ENCODE data around the gene GDA.

GDA gene

DNA sequence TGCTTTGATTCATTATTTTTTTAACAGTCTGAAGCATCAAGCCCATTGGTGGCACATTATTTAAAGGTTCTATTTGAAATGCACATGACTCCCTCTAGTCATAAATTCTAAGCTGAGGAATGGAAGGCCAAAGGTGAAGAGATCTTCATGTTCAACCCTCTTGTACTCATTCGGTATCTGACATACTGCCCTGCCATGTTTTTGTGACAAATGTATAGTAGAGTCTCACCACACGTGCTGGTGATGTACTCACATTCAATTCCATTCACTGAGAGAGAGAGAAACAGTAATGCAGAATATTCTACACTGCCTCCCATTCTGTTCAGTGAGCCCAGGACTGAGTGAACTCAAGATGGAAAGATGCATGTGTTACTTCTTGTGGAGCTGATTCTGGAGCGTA, 98.3 kb downstream of the GDA start:
- Histone ChIP-seq H2AFZ (ENCODE audit: low read depth, low read length) (peak overlapping the region; percentile 4), H3K23ac (ENCODE audit: low read length in 2 of 2) (no peak overlapping the region), H3K36me3 (ENCODE audit: control insufficient read depth in 1 of 2, insufficient read depth in 2 of 2, low read depth in 1 of 2, low read length in 2 of 2) (no peaks in the 10 kb centered on the region), H3K4ac (ENCODE audit: low read depth in 1 of 2, low read length in 2 of 2) (no peak overlapping the region), H3K9me3 (ENCODE audit: control insufficient read depth, low read length) (no peaks in the 10 kb centered on the region), H3K4me3 (ENCODE audit: insufficient read depth in 1 of 2, low read depth in 1 of 2, low read length in 2 of 2) (no peak overlapping the region), H2BK120ac (ENCODE audit: low read depth, low read length) (no peak overlapping the region), H3K4me1 (ENCODE audit: control insufficient read depth, insufficient read depth, low read depth, low read length) (no peaks in the 10 kb centered on the region), H3K27ac (ENCODE audit: low read length, poor library complexity, severe bottlenecking) (no peak overlapping the region), H3K79me1 (replicated peaks; ENCODE audit: low read length, poor library complexity, severe bottlenecking) (no peaks in the 10 kb centered on the region), H2BK5ac (ENCODE audit: low read depth, low read length, poor library complexity, severe bottlenecking) (no peak overlapping the region), H2BK15ac (ENCODE audit: low read depth, poor library complexity, severe bottlenecking) (no peak overlapping the region), H3K18ac (ENCODE audit: low read depth in 1 of 2, low read length in 2 of 2) (no peak overlapping the region), H2BK12ac (ENCODE audit: low read length in 2 of 2) (no peak overlapping the region), H4K8ac (ENCODE audit: low read length) (no peak overlapping the region), H4K91ac (ENCODE audit: low read length) (no peak overlapping the region), H3K27me3 (ENCODE audit: control insufficient read depth in 1 of 2, insufficient read depth in 1 of 2, low read length in 2 of 2) (peaks cover 3 to 21% of the 10 kb centered on the region in 2 experiments), H3K14ac (ENCODE audit: low read length in 2 of 2) (no peak overlapping the region), H2AK5ac (ENCODE audit: low read length, severe bottlenecking) (no peak overlapping the region), H3K9ac (ENCODE audit: low read length) (no peak overlapping the region), H3K4me2 (ENCODE audit: low read length, poor library complexity, severe bottlenecking) (no peak overlapping the region)
- 74% methylated on average over 3 of the region's 3 CpGs for WGBS
- no peak for DNase-seq

DNA sequence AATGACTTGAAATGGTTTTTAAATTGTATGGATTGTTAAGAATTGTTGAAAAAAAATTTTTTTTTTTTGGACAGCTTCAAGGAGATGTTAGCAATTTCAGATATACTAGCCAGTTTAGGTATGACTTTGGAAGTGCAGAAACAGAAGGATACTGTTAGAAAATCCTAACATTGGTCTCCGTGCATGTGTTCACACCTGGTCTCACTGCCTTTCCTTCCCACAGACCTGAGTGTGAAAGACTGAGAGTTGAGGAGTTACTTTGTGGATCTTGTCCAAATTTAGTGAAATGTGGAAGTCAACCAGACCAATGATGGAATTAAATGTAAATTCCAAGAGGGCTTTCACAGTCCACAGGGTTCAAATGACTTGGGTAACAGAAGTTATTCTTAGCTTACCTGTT, 102.3 kb downstream of the GDA start:
- Histone ChIP-seq H3K23ac (ENCODE audit: low read length in 2 of 2) (no peak overlapping the region), H2BK120ac (ENCODE audit: low read depth, low read length) (no peak overlapping the region), H3K18ac (ENCODE audit: low read depth in 1 of 2, low read length in 2 of 2) (no peak overlapping the region), H2BK15ac (ENCODE audit: low read depth, poor library complexity, severe bottlenecking) (no peak overlapping the region), H3K9me3 (ENCODE audit: control insufficient read depth, low read length) (no peaks in the 10 kb centered on the region), H3K36me3 (ENCODE audit: control insufficient read depth in 1 of 2, insufficient read depth in 2 of 2, low read depth in 1 of 2, low read length in 2 of 2) (no peaks in the 10 kb centered on the region), H3K27ac (ENCODE audit: low read length, poor library complexity, severe bottlenecking) (no peak overlapping the region), H2BK5ac (ENCODE audit: low read depth, low read length, poor library complexity, severe bottlenecking) (no peak overlapping the region), H2AK5ac (ENCODE audit: low read length, severe bottlenecking) (no peak overlapping the region), H3K14ac (ENCODE audit: low read length in 2 of 2) (no peak overlapping the region), H3K9ac (ENCODE audit: low read length) (no peak overlapping the region), H2AFZ (ENCODE audit: low read depth, low read length) (no peak overlapping the region), H4K8ac (ENCODE audit: low read length) (no peak overlapping the region), H3K4me1 (ENCODE audit: control insufficient read depth, insufficient read depth, low read depth, low read length) (no peaks in the 10 kb centered on the region), H3K4me2 (ENCODE audit: low read length, poor library complexity, severe bottlenecking) (no peak overlapping the region), H3K4me3 (ENCODE audit: insufficient read depth in 1 of 2, low read depth in 1 of 2, low read length in 2 of 2) (no peak overlapping the region), H2BK12ac (ENCODE audit: low read length in 2 of 2) (no peak overlapping the region), H4K91ac (ENCODE audit: low read length) (no peak overlapping the region), H3K27me3 (ENCODE audit: control insufficient read depth in 1 of 2, insufficient read depth in 1 of 2, low read length in 2 of 2) (peaks cover 3 to 21% of the 10 kb centered on the region in 2 experiments), H3K79me1 (replicated peaks; ENCODE audit: low read length, poor library complexity, severe bottlenecking) (no peaks in the 10 kb centered on the region), H3K4ac (ENCODE audit: low read depth in 1 of 2, low read length in 2 of 2) (no peak overlapping the region)
- no peak for DNase-seq
- WGBS: 78% methylated on average over 1 of the region's 1 CpG

DNA sequence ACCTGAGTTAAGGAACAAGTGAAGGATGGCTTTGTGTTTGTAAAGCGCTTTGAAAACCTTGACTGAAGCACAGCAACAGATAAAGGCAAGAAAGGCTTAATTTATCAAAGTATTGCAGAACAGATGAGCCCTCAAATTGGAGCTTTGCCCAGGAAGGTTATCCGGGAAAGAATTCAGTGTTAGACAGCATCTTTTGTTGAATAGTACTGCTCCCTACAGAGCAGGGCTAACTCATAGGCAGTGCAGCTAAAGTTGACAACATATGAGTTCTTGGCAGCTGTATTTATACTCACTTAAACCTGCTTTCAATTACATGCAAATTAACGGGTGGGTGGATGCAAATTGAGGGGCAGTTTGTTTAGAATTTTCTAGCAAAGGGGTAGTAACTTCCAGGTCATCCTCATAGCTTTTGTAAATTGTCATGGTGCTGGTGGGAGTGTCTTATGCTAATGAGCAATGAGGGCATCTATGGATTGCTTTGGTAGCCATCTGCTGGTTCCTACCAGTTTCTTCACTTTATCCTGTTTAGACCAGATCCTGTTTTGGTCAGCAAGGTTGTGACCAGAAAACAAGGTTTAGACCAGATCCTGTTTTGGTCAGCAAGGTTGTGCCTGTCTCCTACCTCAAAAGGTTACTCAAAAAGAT, 105.8 kb downstream of the GDA start:
- Histone ChIP-seq H3K36me3 (ENCODE audit: control insufficient read depth in 1 of 2, insufficient read depth in 2 of 2, low read depth in 1 of 2, low read length in 2 of 2) (no peaks in the 10 kb centered on the region), H3K4me1 (ENCODE audit: control insufficient read depth, insufficient read depth, low read depth, low read length) (no peaks in the 10 kb centered on the region), H3K4me2 (ENCODE audit: low read length, poor library complexity, severe bottlenecking) (no peak overlapping the region)

DNA sequence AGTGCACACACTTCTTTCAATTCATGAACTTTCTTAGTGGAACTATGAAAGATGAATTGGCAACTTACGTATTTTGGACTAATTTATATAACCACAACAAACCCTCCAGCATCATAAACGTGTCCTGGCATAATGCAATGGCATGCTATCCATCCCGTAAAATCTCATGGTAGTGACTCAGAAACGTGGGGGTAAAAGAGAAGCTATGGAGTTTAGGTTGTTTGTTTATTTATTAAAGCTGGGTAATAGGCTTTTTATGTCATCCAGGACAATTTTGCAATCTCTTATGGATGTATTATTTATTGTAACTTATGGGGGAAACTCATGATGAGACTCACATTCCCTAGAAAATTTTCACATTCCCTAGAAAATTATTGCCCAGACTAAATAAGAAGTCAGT, 106.3 kb downstream of the GDA start:
- no peak overlapping the region for H3K23ac ChIP-seq (ENCODE audit: low read length in 2 of 2)
- no peak overlapping the region for H3K14ac ChIP-seq (ENCODE audit: low read length in 2 of 2)
- H4K91ac ChIP-seq (ENCODE audit: low read length): no peak overlapping the region
- H3K27ac ChIP-seq (ENCODE audit: low read length, poor library complexity, severe bottlenecking): no peak overlapping the region
- no peak overlapping the region for H2BK15ac ChIP-seq (ENCODE audit: low read depth, poor library complexity, severe bottlenecking)
- no peaks in the 10 kb centered on the region for H3K4me1 ChIP-seq (ENCODE audit: control insufficient read depth, insufficient read depth, low read depth, low read length)
- H2BK5ac ChIP-seq (ENCODE audit: low read depth, low read length, poor library complexity, severe bottlenecking): no peak overlapping the region
- 48% methylated on average over 3 of the region's 4 CpGs for WGBS
- H2BK12ac ChIP-seq (ENCODE audit: low read length in 2 of 2): no peak overlapping the region
- no peak overlapping the region for H2BK120ac ChIP-seq (ENCODE audit: low read depth, low read length)
- H3K9me3 ChIP-seq (ENCODE audit: control insufficient read depth, low read length): no peaks in the 10 kb centered on the region
- no peaks in the 10 kb centered on the region for H3K79me1 ChIP-seq (replicated peaks; ENCODE audit: low read length, poor library complexity, severe bottlenecking)
- H2AFZ ChIP-seq (ENCODE audit: low read depth, low read length): no peak overlapping the region
- no peak for DNase-seq
- no peak overlapping the region for H2AK5ac ChIP-seq (ENCODE audit: low read length, severe bottlenecking)
- no peaks in the 10 kb centered on the region for H3K36me3 ChIP-seq (ENCODE audit: control insufficient read depth in 1 of 2, insufficient read depth in 2 of 2, low read depth in 1 of 2, low read length in 2 of 2)
- no peak overlapping the region for H3K4me3 ChIP-seq (ENCODE audit: insufficient read depth in 1 of 2, low read depth in 1 of 2, low read length in 2 of 2)
- H3K4ac ChIP-seq (ENCODE audit: low read depth in 1 of 2, low read length in 2 of 2): no peak overlapping the region
- H3K27me3 ChIP-seq (ENCODE audit: control insufficient read depth in 1 of 2, insufficient read depth in 1 of 2, low read length in 2 of 2): peaks cover 3 to 23% of the 10 kb centered on the region in 2 experiments
- H3K4me2 ChIP-seq (ENCODE audit: low read length, poor library complexity, severe bottlenecking): no peak overlapping the region
- no peak overlapping the region for H4K8ac ChIP-seq (ENCODE audit: low read length)
- no peak overlapping the region for H3K18ac ChIP-seq (ENCODE audit: low read depth in 1 of 2, low read length in 2 of 2)
- H3K9ac ChIP-seq (ENCODE audit: low read length): no peak overlapping the region

More for the DNA sequence above, 105.8 kb downstream of the GDA start:
- Histone ChIP-seq H2BK12ac (ENCODE audit: low read length in 2 of 2) (no peak overlapping the region), H2BK15ac (ENCODE audit: low read depth, poor library complexity, severe bottlenecking) (no peak overlapping the region), H4K8ac (ENCODE audit: low read length) (no peak overlapping the region), H3K9ac (ENCODE audit: low read length) (no peak overlapping the region), H3K9me3 (ENCODE audit: control insufficient read depth, low read length) (no peaks in the 10 kb centered on the region), H2BK120ac (ENCODE audit: low read depth, low read length) (no peak overlapping the region), H3K4me3 (ENCODE audit: insufficient read depth in 1 of 2, low read depth in 1 of 2, low read length in 2 of 2) (no peak overlapping the region), H3K27ac (ENCODE audit: low read length, poor library complexity, severe bottlenecking) (no peak overlapping the region), H2AFZ (ENCODE audit: low read depth, low read length) (no peak overlapping the region), H3K27me3 (ENCODE audit: control insufficient read depth in 1 of 2, insufficient read depth in 1 of 2, low read length in 2 of 2) (peaks cover 3 to 21% of the 10 kb centered on the region in 2 experiments), H3K14ac (ENCODE audit: low read length in 2 of 2) (no peak overlapping the region), H3K23ac (ENCODE audit: low read length in 2 of 2) (no peak overlapping the region), H4K91ac (ENCODE audit: low read length) (no peak overlapping the region), H3K79me1 (replicated peaks; ENCODE audit: low read length, poor library complexity, severe bottlenecking) (no peaks in the 10 kb centered on the region), H2AK5ac (ENCODE audit: low read length, severe bottlenecking) (no peak overlapping the region), H3K4ac (ENCODE audit: low read depth in 1 of 2, low read length in 2 of 2) (no peak overlapping the region), H3K18ac (ENCODE audit: low read depth in 1 of 2, low read length in 2 of 2) (no peak overlapping the region), H2BK5ac (ENCODE audit: low read depth, low read length, poor library complexity, severe bottlenecking) (no peak overlapping the region)
- 74% methylated on average over 3 of the region's 3 CpGs for WGBS
- no peak for DNase-seq
